ENCODE measurements around the gene FDPS.
A peak's percentile ranks its signal among the peaks of the same experiment; 100 is the strongest.

The FDPS gene

GRCh38 chr1:155308493-155309422, at the start of gene FDPS:
TSS of gene FDPS (plus strand) at chr1:155308866. CDS start at chr1:155309790, 924 bp downstream.
- DNase-seq: peak; percentile 99

GRCh38 chr1:155260276-155260675, 48.4 kb upstream of the FDPS start:
- DNase-seq: no peak

GRCh38 chr1:155261493-155261851, 47.2 kb upstream of the FDPS start:
- peak; percentile 25 for DNase-seq

- peak; percentile 92 for DNase-seq
These were observed 46.6 kb upstream of the FDPS start, which contains the start of gene SCAMP3 for GRCh38 chr1:155261852-155262673. TSS of gene SCAMP3 (minus strand) at chr1:155262360. CDS start at chr1:155262151, 209 bp downstream.

DNA sequence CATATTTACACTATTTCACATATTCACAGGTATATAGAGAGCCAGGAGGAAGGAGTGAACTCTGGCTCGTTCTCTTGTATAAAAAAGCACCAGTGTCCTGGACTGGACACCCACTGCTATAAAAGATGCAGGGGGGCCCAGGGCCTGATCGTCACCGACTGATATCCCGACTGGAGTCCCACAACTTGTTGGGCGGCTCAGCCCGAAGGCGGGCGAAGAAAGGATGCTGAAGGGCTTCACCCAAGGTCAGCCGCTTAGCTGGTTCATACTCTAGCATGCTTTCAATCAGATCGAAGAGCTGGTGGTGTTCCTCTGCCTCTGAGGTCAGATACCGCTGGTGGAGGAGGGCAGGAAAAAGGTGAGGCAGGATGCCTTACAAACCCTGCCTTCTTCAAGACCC, 45.6 kb upstream of the FDPS start:
- no peak for DNase-seq

DNA sequence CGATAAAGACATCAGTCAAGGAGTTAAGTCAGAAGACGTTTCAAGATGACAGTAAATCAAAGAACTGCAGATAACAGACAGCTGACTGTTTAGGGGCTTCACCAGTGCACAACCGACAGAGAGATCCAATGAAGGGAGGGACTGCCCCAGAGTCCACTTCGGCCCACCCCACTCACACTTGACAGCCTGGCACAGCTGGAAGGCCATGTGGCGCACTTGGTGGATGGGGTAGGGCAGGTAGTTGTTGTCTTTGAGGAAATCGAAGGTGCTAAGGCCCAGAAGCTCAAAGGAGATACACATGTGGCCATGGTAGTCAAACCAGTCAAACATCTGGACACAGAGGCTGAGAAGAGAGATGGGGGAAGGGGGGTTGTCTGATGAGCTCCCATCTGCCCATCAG, 42.1 kb upstream of the FDPS start:
- no peak for DNase-seq

DNA sequence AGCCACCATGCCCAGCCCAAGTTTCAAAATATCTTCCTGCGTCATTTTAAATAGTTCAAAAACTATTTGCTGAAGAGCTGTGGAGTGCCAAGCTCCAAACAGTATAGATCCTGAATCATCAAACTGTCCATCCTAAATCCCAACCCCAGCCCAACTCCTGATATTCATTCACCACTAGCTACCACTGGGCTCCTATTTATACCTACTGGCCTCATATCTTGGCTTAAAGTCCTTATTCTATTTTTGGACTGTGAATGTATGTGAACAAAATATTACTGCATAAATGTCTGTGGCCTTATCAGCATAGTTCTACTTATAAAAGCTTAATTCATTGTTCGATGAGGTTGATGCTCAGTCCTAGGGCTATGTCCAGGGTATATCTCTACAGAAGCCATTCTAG, 41.3 kb upstream of the FDPS start:
- DNase-seq: no peak

DNA sequence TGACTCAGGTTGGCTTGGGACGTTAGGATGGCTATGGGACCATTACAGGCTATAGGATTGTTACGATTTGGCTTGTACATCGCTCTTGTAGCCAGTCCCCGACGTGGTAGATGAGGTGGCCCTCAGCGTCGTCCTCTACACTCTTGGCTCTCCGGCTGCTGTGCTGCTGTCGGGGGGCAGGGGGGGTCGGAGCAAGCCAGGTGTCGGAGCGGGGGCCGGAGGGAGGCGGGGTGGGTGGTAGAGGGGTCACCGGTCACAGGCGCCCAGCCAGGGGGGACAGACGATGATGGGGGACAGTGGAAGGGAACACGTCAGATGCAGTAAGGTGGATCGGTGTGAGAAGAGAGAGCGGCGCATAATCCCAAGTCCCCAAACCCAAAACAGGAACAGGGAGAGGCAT, 40.0 kb upstream of the FDPS start:
- no peak for DNase-seq

GRCh38 chr1:155269381-155269780, 39.3 kb upstream of the FDPS start:
- no peak for DNase-seq

GRCh38 chr1:155272466-155273342, 36.0 kb upstream of the FDPS start:
- DNase-seq: no peak

- peak; percentile 93 for DNase-seq
These were observed 35.1 kb upstream of the FDPS start, which contains the start of gene CLK2 for GRCh38 chr1:155273343-155274245. TSS of gene CLK2 (minus strand) at chr1:155273504. CDS start at chr1:155270977, 2,527 bp downstream.

GRCh38 chr1:155277070-155277901, 31.4 kb upstream of the FDPS start, which contains the start of gene HCN3:
TSS of gene HCN3 (plus strand) at chr1:155277463. CDS start at chr1:155277591, 128 bp downstream.
- DNase-seq: peak; percentile 96

DNA sequence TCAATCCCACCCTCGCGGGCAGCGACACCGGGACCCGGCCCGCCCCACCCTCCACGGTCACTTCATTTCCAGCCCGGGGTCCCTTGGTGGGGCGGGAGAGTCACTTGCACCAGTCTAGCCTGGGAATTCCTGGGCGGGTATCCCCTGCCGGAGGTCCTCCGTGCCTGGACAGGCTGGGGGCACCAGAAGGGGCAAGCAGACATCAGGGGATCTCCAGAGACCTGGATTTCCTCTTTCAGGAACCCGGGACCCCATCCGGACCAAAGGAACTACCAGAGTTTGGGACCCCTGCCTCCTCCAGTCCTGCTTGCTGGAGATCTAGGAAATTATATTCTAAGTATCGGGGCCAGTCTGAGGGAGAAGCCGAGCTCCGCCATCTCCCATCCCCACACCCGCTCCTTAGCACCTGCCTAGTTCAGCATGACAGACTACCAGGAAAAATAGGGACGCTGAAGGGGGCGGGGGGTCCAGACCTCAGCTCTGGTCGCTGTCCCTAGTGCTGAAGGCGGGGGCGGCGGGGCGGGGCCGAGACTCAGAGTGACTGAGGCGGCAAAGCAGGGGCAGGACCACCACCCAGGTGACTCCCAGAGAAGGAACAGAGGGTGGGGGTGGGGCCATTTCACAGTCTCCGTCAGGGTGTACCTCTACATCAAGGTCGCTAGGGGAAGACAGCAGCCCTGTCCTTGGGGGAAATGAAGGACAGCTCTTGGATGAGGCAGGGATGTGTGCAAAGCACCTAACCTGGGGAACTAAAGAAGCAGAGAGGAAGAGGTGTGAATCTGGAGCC, 30.6 kb upstream of the FDPS start:
- peak; percentile 81 for DNase-seq

- DNase-seq: no peak
These were observed 29.9 kb upstream of the FDPS start for GRCh38 chr1:155278689-155279160.

GRCh38 chr1:155279268-155279667, 29.4 kb upstream of the FDPS start:
- no peak for DNase-seq

DNA sequence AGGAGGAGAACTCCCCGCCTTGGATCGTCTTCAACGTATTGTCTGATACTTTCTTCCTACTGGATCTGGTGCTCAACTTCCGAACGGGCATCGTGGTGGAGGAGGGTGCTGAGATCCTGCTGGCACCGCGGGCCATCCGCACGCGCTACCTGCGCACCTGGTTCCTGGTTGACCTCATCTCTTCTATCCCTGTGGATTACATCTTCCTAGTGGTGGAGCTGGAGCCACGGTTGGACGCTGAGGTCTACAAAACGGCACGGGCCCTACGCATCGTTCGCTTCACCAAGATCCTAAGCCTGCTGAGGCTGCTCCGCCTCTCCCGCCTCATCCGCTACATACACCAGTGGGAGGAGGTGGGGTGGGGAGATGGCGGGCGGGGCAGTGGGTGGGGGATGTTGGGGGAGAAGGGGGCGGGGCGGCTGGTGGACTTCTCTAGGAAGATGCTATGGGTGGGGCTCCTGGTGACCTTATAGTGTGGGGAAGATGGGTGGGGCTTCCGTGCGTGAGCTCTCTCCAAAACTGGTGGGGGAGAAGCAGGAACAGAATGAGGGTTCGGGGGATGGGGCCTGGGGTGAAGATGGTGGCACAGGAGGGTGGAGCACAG, 26.1 kb upstream of the FDPS start:
- no peak for DNase-seq

DNA sequence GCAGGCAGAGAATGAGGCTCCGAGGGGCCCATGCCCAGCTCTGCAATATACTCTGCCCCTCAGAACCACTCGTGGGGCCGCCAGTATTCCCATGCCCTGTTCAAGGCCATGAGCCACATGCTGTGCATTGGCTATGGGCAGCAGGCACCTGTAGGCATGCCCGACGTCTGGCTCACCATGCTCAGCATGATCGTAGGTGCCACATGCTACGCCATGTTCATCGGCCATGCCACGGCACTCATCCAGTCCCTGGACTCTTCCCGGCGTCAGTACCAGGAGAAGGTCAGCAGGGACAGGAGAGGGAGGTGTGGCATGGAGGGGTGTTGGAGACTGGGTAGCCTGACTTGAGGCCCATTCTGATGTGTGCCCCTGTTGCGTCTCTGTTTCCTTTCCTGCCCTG, 24.2 kb upstream of the FDPS start:
- no peak for DNase-seq

DNA sequence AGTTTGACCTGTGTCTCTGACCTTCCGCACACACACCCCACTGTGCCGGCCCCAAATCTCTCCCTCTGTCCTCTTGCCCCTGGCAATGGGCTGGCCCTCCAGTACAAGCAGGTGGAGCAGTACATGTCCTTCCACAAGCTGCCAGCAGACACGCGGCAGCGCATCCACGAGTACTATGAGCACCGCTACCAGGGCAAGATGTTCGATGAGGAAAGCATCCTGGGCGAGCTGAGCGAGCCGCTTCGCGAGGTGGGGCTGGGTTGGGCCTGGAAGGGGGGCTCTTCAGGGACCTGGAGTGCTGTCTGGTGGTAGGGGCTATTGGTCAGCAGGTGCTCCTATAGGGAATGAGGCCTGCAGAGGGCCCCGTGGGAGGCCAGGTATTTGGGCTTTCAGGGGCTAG, 23.6 kb upstream of the FDPS start:
- DNase-seq: no peak

DNA sequence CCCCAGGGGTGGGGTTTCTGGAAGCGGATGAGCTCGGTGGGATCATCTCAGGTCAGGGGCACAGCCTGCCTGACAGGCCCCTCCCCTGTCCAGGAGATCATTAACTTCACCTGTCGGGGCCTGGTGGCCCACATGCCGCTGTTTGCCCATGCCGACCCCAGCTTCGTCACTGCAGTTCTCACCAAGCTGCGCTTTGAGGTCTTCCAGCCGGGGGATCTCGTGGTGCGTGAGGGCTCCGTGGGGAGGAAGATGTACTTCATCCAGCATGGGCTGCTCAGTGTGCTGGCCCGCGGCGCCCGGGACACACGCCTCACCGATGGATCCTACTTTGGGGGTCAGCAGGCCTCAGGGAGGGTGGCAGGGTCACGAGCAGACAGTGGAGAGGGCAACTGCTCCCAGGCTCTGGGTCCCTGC, 23.0 kb upstream of the FDPS start:
- DNase-seq: no peak
